GM19324 (cell line): ENCODE measurements around the gene SLC24A1.
A peak's percentile ranks its signal among the peaks of the same experiment; 100 is the strongest.

Experiments
- ATAC-seq: cut with Tn5 transposase; IDR thresholded peaks from one replicate; pipeline ENCODE4 v1.9.1; 2021; ENCODE audit warnings: mild to moderate bottlenecking, moderate library complexity; ENCODE audit not compliant: unreplicated experiment, low FRiP score

SLC24A1 gene

DNA sequence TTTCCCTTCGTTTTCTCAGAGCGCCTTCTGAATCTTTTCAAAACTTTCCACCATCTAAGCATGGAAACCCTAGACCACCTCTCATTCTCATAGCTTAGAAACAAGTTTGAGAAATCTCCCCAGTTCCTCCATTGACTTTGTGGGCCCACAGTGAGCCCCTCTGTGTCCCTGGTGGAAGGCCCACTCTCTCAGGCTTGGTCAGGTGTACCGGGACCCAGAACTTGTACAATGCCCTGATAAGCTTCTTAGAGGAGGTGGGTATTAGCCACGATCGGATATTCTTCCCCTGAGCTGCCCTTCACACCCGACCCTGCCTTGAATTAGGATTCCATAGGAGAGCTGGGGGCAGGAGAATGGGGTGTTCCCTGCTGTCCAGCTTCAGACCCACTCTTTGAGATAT is at the start of gene SLC24A1:
Gene SLC24A1, plus strand, starts transcription at position 301 of the 400 bp plus-strand sequence. CDS start 2,143 bp downstream, outside the sequence.
- ATAC-seq: no peak

DNA sequence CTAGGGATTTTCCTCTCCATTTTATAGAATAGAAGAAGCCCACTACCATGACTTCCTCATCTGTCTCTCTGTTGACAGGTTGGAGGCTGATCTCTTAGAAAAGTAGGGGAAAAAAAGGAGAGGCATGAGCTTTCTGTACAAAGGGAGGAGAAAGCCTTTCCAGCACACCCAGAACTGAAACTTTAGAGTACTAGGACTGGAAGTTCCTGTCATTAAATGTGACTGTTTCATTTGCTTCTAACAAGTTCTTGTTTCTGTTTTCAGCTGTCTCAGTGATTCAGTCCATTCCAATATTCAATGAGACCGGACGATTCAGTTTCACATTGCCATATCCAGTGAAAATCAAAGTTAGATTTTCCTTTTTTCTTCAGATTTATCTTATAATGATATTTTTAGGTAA is 49.8 kb upstream of the SLC24A1 start:
- no peak for ATAC-seq

DNA sequence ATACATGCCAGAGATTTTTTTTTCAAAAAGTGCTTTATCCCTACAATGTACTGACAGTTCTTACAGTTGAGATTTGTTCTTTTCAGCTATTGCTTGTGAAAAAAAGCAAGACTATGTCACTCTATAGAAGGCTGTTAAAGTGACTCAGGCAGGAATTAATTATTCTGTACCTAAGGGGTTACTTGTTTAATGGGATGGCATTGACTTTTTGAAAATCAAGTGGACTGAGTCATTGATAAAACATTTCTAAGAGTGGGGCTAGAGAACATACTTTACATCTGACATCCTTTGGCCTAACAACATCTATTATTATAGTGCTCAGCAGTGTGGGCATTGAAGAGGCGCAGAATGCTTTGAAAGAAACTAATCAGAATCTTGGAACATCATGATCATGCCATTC is 45.1 kb upstream of the SLC24A1 start:
- no peak for ATAC-seq

DNA sequence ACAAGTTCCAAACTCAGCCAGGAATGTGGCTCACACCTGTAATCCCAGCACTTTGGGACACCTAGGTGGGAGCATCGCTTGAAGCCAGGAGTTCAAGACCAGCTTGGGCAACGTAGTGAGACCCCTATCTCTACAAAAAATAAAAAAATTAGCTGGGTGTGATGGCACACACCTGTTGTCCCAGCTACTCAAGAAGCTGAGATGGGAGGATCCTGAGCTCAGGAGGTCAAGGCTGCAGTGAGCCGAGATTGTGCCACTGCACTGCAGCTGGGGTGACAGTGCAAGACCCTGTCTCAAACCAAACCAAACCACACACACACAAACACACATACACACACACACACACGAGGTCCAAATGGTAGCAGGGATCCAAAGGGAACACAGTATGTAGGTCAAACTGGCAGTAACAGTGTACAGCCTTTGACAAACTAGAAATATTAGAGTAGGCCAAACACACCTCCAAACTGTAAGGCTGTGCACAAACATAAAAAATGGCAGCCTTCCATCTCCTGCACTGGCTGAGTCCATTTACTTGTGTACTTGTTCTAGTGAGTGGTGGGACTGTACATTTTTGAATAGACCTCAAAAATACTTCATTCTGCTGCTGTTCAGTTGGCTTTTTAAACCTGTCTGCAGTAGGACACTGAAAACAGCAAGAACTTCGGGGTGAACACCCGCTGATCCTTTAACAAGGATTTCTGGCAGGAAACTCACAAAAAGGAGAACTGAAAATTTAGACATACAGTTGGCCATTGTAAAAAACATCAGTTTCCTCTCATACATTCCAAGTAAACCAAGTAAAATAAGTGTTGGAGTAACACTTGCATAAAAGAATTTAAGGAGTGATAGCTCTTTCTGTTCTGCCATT is 44.4 kb upstream of the SLC24A1 start:
- ATAC-seq: no peak

DNA sequence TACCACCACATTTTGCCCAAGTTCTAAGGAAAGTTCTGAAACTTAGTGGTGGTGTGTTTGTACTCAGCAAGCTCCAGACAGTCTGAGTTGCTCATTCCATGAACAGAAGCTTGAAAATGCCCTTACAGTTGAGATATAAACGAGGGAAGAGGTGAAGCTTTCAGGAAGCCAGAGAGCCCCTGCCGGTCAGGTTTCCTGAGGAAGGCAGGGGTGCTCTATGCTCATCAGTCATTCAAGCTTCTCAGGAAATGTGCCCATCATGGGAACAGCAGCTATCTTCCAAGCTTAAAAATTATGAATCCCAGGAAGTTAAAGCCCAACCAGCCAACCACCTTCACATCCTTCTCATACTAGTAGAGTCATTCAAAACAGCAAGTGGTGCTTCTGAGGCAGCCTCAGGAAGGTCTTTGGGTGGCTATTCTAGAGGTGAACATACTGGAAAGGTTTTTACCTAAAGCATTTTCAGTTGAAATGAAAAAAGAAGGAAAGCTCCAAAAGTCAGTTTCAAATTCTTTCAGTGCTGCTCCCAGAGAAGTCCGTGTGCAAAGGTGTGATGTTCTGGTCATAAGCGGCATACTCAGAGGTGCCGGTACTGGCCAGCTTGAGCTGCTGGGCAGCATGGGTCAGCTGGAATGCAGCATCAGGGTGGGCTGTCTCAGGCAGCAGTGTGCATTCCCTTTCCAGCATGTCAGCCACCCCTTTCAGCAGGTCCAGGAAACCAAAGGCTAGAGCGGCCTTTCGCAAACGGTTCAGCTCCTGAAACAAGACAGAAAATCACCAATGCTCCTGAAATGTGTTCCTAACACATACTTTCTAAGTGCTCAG is 42.6 kb upstream of the SLC24A1 start:
- ATAC-seq: no peak

DNA sequence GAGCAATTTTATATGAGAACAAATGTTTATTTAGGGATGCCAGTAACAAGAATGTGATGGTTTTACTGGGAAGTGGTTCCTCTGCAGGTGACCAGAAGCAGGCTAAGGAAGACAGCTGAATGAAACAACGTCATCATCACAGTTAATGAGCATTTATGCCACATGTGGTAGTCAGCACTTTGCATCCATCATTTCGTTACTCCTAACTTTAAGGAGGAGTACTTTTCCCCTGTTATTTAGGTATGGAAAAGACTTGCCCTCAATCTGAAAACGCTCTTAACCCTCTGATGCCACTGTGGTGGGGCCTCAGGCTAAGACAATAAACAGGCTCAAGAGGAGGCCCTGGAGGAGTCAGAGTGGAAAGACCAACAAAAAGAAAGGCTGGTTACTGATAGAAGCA is 42.0 kb upstream of the SLC24A1 start:
- no peak for ATAC-seq

DNA sequence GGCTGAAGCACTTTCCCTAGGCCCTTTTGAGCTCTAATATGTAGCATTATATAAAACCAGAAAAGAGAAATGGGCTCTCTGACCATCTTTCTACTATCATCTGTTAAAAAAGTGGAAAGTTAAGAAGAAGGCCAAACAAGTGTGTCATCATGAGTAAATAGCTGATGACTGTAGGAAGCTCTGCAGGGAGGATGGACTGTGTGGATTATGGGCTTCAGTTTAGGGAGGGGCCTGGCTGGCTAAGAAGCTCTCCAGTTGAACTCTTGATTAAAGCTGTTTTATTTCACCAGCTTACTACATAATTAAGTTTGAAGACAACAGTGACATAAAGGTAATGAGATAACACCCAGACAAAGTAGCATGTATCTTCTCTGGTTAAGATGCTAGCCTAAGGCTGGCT is 41.5 kb upstream of the SLC24A1 start:
- no peak for ATAC-seq

DNA sequence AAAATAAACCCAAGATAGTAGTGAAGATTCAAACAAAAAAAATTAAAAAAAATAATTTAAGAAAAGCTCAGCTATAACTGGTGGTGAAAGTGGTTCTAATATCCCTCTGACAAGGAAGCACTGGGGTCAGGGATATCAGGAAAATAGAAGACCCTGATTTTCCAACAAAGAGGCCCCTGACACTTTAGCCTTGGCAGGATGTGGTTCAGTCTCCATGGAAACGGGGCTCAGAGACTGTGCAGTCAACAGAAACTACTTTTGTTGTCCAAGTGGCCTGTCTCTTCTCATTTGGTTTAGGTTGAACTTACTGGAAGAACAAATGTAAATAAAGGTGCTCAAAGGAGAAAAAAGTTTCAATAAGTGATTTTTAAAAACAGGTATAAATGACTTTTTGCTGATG is 38.0 kb upstream of the SLC24A1 start:
- no peak for ATAC-seq

DNA sequence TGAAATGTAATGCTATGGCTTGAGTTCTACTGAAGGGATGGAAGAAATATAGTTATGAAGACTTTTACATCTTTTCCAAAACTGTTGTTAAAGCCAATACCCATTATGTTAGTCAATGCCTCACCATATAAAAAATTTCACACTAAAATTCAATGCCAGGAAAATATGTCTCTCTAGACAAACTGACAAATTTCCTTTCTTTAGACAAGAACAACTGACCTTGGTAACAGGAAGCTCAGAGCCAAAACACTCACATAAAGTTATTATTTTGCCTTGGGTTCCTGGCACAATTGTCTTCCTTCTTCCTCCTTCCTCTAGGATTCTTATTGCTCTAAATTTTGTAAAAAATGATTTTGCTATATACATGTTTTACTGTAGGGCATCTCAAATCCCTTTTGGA is 37.5 kb upstream of the SLC24A1 start:
- no peak for ATAC-seq

DNA sequence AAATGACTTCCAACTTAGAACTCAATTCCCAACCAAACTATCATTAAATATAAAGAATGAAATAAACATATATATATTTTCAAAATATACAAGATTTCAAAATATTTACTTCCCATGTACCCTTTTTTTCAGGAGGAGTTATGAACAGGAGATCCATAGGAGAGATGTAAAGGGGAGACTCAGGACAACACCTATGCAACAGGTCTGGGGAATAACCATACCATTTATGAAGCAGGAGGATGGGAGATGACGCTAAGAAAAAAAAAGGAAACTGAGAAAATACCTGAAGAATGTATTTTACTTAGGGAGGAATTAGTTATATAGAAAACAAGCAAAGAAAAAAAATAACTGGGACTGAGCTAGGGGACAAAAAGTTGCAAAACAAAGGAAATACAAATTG is 34.6 kb upstream of the SLC24A1 start:
- no peak for ATAC-seq

DNA sequence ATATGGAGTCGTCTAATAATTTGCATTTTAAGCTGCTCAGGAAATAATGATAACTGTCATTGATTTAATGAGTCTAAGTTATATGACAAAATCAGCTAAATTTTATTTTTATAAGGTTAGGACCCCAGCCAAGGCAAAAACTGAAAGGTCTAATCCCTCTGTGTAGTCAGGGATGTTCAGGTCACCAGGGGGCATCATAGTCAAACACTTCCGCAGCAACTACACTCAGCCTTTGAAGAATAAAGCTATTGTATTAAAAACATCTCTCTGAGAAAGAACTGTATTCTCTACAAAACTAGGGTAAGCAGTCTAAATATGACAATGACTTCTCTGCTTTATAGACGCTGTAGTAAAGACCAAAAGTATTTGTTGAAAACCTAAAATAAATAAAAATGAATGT is 25.8 kb upstream of the SLC24A1 start:
- ATAC-seq: no peak

DNA sequence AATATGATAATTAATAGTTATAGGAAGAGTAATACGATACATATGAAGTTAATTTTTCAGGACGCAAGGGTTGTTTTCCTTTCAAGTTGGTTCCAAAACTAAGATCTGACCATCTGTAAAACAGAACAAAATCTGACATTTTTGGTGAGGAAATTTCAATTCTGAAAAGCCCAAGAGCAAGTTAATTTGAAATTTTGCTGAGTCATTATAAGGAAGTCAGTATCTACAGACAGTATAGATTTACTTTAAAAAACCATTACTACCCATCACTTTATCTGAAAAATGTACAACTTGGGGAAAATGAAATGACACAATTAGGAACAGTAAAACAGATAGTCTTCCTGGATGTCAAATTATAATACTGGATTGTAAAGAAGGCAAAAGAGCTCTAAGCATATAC is 23.3 kb upstream of the SLC24A1 start:
- ATAC-seq: no peak

DNA sequence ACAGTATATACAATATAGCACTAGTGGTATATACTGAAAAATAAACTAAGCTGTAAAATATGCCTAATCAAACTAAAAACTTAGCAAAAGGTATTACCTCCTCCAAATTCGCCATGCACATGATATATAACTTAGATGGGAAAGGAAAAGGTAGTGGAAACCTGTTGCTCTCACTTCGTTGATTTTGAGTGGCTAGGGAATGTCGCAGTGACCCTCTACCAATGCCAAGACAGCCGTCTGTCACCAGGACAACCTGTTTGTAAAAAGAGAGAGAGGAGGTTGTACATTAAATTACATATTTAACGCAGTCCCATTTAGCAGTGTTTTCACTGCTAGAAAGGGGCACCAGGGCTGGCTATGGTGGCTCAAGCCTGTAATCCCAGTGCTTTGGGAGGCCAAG is 22.1 kb upstream of the SLC24A1 start:
- no peak for ATAC-seq

DNA sequence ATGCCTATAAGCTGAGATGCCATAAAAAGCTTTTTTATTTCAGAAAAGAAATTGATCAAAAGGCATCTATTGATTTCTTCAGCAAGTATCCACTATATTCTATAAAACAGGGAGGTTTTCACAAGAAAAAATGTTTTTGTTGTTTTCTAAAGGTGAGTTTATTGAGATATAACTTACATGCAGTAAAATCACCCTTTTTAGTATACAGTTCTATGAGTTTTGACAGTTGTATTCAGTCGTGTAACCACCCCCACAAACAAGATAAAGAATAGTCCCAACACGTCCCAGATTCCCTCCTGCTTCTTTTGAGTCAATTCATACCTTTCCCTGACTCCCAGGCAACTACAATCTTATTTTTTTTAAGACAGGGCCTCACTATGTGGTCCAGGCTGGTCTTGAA is 18.6 kb upstream of the SLC24A1 start:
- ATAC-seq: no peak

DNA sequence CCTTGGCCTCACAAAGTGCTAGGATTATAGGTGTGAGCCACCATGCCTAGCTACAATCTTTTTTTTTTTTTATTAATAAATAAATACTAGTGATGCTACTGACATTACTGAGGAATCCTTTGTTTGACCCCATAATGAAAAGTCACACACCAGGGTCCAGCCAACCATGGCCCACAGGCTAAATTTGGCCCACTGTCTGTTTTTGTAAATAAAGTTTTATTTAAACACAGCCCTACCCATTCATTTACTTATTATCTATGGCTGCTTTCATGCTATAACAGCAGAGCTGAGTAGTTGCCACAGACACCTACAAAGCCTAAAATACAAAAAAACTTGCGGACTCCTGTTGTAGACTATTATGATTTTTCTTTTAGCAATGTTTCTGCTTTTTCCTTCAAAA is 18.2 kb upstream of the SLC24A1 start:
- ATAC-seq: no peak

DNA sequence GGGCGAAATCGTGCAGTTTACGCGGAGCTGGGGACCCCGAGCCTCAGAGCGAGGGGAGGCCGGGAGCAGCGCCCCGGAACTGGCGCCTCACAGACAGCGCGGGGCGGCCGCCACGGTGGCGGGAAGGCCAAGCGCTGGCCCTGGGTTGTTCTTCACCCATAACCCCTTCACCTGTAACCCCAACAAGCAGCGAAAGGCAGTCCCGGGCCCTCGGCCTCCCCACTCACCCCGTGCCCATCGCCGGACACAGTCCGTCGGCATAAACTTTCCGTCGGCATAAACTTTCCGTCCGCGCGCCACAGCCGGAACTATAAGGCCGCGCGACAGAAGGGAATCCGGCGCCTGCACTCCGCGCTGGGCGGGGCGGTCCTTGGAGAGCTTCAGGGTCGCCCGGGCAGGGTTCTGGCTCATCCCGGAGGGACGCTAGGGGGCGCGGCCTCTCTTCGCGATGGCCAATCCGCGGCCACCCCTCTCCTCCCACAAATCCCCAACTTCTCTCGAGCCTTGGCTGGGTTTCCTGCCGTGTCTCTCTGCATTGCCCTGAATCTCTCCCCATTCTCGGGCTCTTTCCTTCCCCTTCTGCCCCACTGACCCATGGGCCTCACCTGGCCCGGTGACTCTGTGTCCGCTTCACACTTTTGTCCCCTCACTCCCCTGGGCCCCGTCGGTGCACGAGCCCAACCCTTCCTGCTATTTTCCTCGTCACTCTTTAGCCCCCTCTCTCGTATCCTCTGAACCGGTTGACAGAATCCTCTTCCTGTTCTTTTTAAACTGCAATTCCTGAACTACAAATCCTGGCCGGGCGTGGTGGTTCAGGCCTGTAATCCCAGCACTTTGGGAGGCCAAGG is 10.6 kb upstream of the SLC24A1 start, which contains the start of gene INTS14:
Gene INTS14, minus strand, starts transcription at position 261 of the 848 bp plus-strand sequence. CDS start 3,751 bp downstream, outside the sequence.
- peak; percentile 95 for ATAC-seq

DNA sequence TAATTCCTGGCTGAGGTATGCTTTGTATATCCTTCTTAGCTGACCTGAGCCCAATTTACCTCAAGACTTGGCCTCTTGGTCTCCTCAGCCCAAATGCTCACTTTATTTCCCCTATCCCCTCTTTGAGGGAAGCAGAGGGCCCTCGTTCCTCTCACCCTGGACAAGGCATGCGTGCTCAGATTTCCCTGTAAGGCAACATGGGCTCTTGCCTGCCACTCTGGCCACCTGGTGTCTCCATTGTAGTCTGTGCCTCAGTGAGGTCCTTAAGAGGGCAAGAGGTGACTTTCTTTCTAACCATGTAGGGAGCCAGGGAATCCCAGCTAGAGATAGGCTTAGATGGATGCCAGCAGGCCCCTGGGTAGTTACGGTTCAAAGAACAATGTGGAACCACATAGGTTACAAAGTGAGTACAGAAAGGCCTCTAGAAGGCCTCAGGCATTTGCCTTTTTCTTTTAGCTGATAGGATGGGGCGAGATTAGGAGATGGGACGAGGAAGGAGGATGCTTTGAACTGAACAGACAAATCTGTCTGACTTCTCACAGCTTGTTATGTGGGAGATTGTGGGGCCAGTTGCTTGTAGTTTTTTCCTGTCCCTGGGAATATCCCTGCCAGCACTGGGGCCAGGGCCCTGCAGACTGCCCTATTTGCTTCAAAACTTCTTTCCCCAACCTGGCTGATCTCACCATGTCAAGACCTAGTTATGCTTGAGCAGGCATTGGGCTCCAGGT is 9.7 kb upstream of the SLC24A1 start:
- no peak for ATAC-seq

DNA sequence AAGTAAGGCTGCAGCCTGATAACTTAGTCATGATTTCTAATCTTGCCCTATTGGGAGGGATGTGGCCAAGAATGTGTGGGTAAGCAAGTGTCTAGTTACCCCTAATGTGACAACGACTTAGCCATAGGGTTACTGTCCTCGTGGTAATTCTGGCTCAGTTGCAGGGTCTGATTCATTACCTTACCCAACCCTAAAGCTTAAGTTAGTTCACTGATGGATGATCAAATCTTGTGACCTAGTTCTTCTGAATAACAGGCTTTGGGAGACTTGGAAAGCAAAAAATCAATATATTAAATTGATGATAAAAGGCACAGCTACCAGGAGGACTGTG is 9.2 kb upstream of the SLC24A1 start:
- no peak for ATAC-seq

DNA sequence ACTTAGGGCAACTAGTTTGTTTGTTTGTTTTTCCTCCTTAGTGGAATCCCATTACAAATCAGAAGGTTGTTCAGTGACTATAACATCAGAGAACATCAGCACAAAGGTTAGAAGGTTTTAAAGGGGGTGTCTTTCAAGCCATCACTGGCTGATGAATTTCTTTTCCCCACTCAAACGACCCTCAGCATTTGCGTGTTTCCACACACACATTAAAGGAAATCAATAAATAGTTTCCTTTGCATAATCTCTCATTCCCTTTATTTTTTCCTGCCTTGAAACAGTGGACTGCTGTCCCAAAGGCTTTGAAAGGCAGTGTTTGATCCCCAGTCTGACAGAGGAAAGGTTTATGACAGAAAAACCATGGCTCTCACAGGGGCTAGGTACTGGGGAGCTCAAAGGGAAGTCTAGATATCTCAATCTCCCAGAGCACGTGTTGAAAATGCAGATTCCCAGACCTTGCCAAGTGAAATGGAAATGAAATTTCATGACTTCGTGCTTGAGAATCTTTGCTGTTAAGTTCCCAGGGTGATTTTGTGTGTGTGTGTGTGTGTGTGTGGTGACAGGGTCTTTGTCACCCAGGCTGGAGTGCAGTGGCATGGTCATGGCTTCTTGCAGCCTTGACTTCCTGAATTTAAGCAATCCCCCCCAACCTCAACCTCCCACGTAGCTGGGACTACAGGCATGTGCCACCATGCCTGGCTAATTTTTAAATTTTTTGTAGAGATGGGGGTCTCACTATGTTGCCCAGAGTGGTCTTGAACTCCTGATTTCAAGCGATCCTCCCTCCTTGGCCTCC is 8.6 kb upstream of the SLC24A1 start:
- ATAC-seq: no peak
